Keratinocyte (primary cell): Measurements from ENCODE around the gene ATP5MC2. TPM values are rescaled to one million over a fixed set of nuclear protein-coding genes. Genes with fewer than 3 reads are reported as not detected.

Experiments
- DNase-seq: peaks from one replicate; pipeline ENCODE4 v3.0.0-alpha.2; 2011; ENCODE audit warnings: low read depth, missing footprints, low spot score
- FAIRE-seq: peaks from 2 replicates; lab custom pipeline; 2011; peaks lifted over from hg19 to GRCh38; lab: Jason Lieb, UNC
- H2AFZ ChIP-seq: 2 replicates; pipeline ENCODE4 v1.6.0; 2012; ENCODE audit warnings: low read length, control low read depth, inconsistent platforms; ENCODE audit not compliant: control insufficient read depth
- H3K27ac ChIP-seq: 2 replicates; pipeline ENCODE4 v1.5.1; 2011; ENCODE audit warnings: low read length; ENCODE audit not compliant: control insufficient read depth, insufficient read depth
- H3K27me3 ChIP-seq: 3 replicates; pipeline ENCODE4 v1.6.0; 2011; ENCODE audit warnings: low read length; ENCODE audit not compliant: control insufficient read depth, insufficient read depth; ENCODE audit errors: extremely low read depth
- H3K36me3 ChIP-seq, 2 experiments: 2 replicates in 1 of 2; 3 replicates in 1 of 2; pipeline ENCODE4 v1.5.1; 2011; ENCODE audit warnings: low read length in 2 of 2, mild to moderate bottlenecking in 1 of 2; ENCODE audit not compliant: control insufficient read depth in 2 of 2, insufficient read depth in 2 of 2; ENCODE audit errors: extremely low read depth in 1 of 2
- H3K4me1 ChIP-seq: 3 replicates; pipeline ENCODE4 v1.5.1; 2011; ENCODE audit warnings: low read length; ENCODE audit not compliant: control insufficient read depth, insufficient read depth; ENCODE audit errors: extremely low read depth
- H3K4me2 ChIP-seq: 3 replicates; pipeline ENCODE4 v1.6.0; 2011; ENCODE audit warnings: low read depth, low read length; ENCODE audit not compliant: control insufficient read depth, insufficient read depth; ENCODE audit errors: extremely low read depth
- H3K4me3 ChIP-seq, 3 experiments: fragments of 200-600 bp in 1 of 3; sonication (generic) in 1 of 3; 2 replicates in 2 of 3; 3 replicates in 1 of 3; pipeline ENCODE4 v1.5.1; 2011 to 2016; ENCODE audit warnings: low read length in 3 of 3, mild to moderate bottlenecking in 3 of 3, control low read depth in 2 of 3, inconsistent platforms in 1 of 3, low read depth in 1 of 3, mixed read lengths in 1 of 3, mixed run types in 1 of 3, moderate library complexity in 1 of 3; ENCODE audit not compliant: control insufficient read depth in 2 of 3, insufficient read depth in 2 of 3; ENCODE audit errors: extremely low read depth in 1 of 3
- H3K79me2 ChIP-seq: 2 replicates; pipeline ENCODE4 v1.6.0; 2012; ENCODE audit warnings: low read length; ENCODE audit not compliant: control insufficient read depth, insufficient read depth
- H3K9ac ChIP-seq: 3 replicates; pipeline ENCODE4 v1.6.0; 2011; ENCODE audit warnings: low read length; ENCODE audit not compliant: control insufficient read depth, insufficient read depth; ENCODE audit errors: extremely low read depth
- H3K9me1 ChIP-seq: 3 replicates; pipeline ENCODE4 v1.6.0; 2011; ENCODE audit warnings: low read length; ENCODE audit not compliant: control insufficient read depth, insufficient read depth; ENCODE audit errors: extremely low read depth
- H3K9me3 ChIP-seq: 2 replicates; pipeline ENCODE4 v1.5.1; 2012; ENCODE audit warnings: low read depth, low read length; ENCODE audit not compliant: control insufficient read depth
- H4K20me1 ChIP-seq: 3 replicates; pipeline ENCODE4 v1.6.0; 2011; ENCODE audit warnings: low read length; ENCODE audit not compliant: control insufficient read depth, insufficient read depth; ENCODE audit errors: extremely low read depth
- CTCF ChIP-seq, 3 experiments: IDR thresholded peaks in 1 of 3; conservative IDR thresholded peaks in 1 of 3; optimal IDR thresholded peaks in 1 of 3; 2 replicates in 2 of 3; 3 replicates in 1 of 3; pipeline versions ENCODE3 to v1.5.1; 2011; ENCODE audit warnings: low read length in 3 of 3, mild to moderate bottlenecking in 3 of 3, moderate library complexity in 2 of 3, control low read depth in 1 of 3, inconsistent platforms in 1 of 3; ENCODE audit not compliant: insufficient read depth in 2 of 3; ENCODE audit errors: extremely low read depth in 1 of 3
- EZH2 ChIP-seq: IDR thresholded peaks from one replicate; pipeline ENCODE4 v1.6.1; 2012; ENCODE audit warnings: inconsistent platforms, mild to moderate bottlenecking, low read length, moderate library complexity
- dilution Hi-C: fragments of 300-500 bp; cut with MboI; formaldehyde crosslinking; loops from one replicate; pipeline ENCODE4 v1.7.0; 2020; ENCODE audit warnings: low sequenced_read_pairs; ENCODE audit not compliant: extremely low pct_ligation_motif_present
- polyA plus RNA-seq, 5 experiments: library from polyadenylated mRNA; depleted of rRNA in 3 of 5; stranded (reverse) in 3 of 5; stranded (forward) in 1 of 5; unstranded in 1 of 5; fragments of >200 nt; gene quantifications; 1 replicate in 1 of 5; 2 replicates in 3 of 5; 3 replicates in 1 of 5; pipeline versions ENCODE4 v1.2.1 to v1.2.3, GENCODE V29; 2011 to 2012; ENCODE audit warnings: missing spikeins in 2 of 5, low read depth in 1 of 5, low replicate concordance in 1 of 5

Gene ATP5MC2
- polyA plus RNA-seq, 1 donor (not counting 4 experiments of a cell fraction or from before 2014, with no cell fraction given) = 138 TPM

GRCh38 chr12:53677016-53677799 lies 1.3 kb upstream of the ATP5MC2 start:
- Histone ChIP-seq H3K4me1 (peaks cover 21% of the 10 kb centered on the region), H3K9ac (peak overlapping the region; percentile 79), H3K36me3 (peaks cover 0 to 2% of the 10 kb centered on the region in 2 experiments), H3K27me3 (no peaks in the 10 kb centered on the region), H3K27ac (peak overlapping the region; percentile 76), H3K9me3 (no peaks in the 10 kb centered on the region), H4K20me1 (no peaks in the 10 kb centered on the region), H3K4me3 (peak overlapping the region in 2 of 3 experiments; percentile 52 to 77), H3K4me2 (peak overlapping the region; percentile 97), H3K79me2 (peaks cover 8% of the 10 kb centered on the region), H2AFZ (peak overlapping the region; percentile 98), H3K9me1 (no peaks in the 10 kb centered on the region)
- dilution Hi-C loops = no loop called here
- DNase-seq (no peak), FAIRE-seq (no peak)
- no peak for TF ChIP-seq EZH2
- TF ChIP-seq CTCF (optimal IDR thresholded peaks at IDR 0.05 in 1 of 3, IDR thresholded peaks at IDR 0.05 in 1 of 3, conservative IDR thresholded peaks at IDR 0.05 in 1 of 3; ENCODE audit: extremely low read depth in 1 of 3, insufficient read depth in 2 of 3, low read length in 3 of 3) = no peak

- H3K27me3 ChIP-seq = no peaks in the 10 kb centered on the region
- peaks cover 8% of the 10 kb centered on the region for H3K79me2 ChIP-seq
- H3K27ac ChIP-seq = peak overlapping the region; percentile 76
- dilution Hi-C loops = no loop called here
- no peaks in the 10 kb centered on the region for H3K9me1 ChIP-seq
- H3K4me3 ChIP-seq = peak overlapping the region in 2 of 3 experiments; percentile 52 to 77
- TF ChIP-seq CTCF (optimal IDR thresholded peaks at IDR 0.05 in 1 of 3, IDR thresholded peaks at IDR 0.05 in 1 of 3, conservative IDR thresholded peaks at IDR 0.05 in 1 of 3; ENCODE audit: extremely low read depth in 1 of 3, insufficient read depth in 2 of 3, low read length in 3 of 3) = no peak
- no peak for TF ChIP-seq EZH2
- H3K4me1 ChIP-seq = peaks cover 22% of the 10 kb centered on the region
- H3K4me2 ChIP-seq = peak overlapping the region; percentile 97
- DNase-seq = no peak
- no peak for FAIRE-seq
- peak overlapping the region; percentile 79 for H3K9ac ChIP-seq
- peak overlapping the region; percentile 98 for H2AFZ ChIP-seq
- no peaks in the 10 kb centered on the region for H3K9me3 ChIP-seq
- no peaks in the 10 kb centered on the region for H4K20me1 ChIP-seq
- peaks cover 0 to 2% of the 10 kb centered on the region in 2 experiments for H3K36me3 ChIP-seq
These were observed 753 bp upstream of the ATP5MC2 start for GRCh38 chr12:53676656-53677015.
